GM23248 (cell line): ENCODE results near the gene IFT88.

Source experiments
- EZH2 ChIP-seq: fragments of 200-600 bp; sonication (generic); IDR thresholded peaks from 2 replicates; pipeline ENCODE4 v1.6.1; 2018; ENCODE audit warnings: antibody characterized with exemption, mild to moderate bottlenecking; ENCODE audit not compliant: insufficient read depth, poor library complexity, severe bottlenecking
- EZH2phosphoT487 ChIP-seq: fragments of 200-600 bp; sonication (generic); IDR thresholded peaks from 2 replicates; pipeline ENCODE4 v1.6.1; 2018; ENCODE audit warnings: antibody characterized with exemption, moderate library complexity, mild to moderate bottlenecking, low read depth; ENCODE audit not compliant: insufficient read depth

GRCh38 chr13:20714161-20714560, 147.2 kb downstream of the IFT88 start:
- TF ChIP-seq EZH2 (no peak), EZH2phosphoT487 (no peak)
